Endodermal cell (in vitro differentiated cells): ENCODE measurements around the gene TUBB2A. TPM values are rescaled to one million over a fixed set of nuclear protein-coding genes. Genes with fewer than 3 reads are reported as not detected.

ENCODE experiments used
- DNase-seq: peaks from one replicate; pipeline ENCODE4 v3.0.0-alpha.2; 2017
- H3K27ac ChIP-seq: 2 replicates; pipeline ENCODE4 v1.5.1; 2013; ENCODE audit warnings: mild to moderate bottlenecking, low read depth, low read length, moderate library complexity
- H3K27me3 ChIP-seq: 2 replicates; pipeline ENCODE4 v1.6.1; 2013; ENCODE audit warnings: mild to moderate bottlenecking, low read length, moderate library complexity; ENCODE audit not compliant: insufficient read depth, control insufficient read depth, poor library complexity, severe bottlenecking
- H3K36me3 ChIP-seq: 2 replicates; pipeline ENCODE4 v1.7.0; 2013; ENCODE audit warnings: mild to moderate bottlenecking, low read length, moderate library complexity; ENCODE audit not compliant: control insufficient read depth, insufficient read depth
- H3K4me1 ChIP-seq: one replicate; pipeline ENCODE4 v1.7.0; 2013; ENCODE audit warnings: low read length; ENCODE audit not compliant: control insufficient read depth, insufficient read depth
- H3K4me3 ChIP-seq: 2 replicates; pipeline ENCODE4 v1.5.1; 2013; ENCODE audit warnings: mild to moderate bottlenecking, low read length, moderate library complexity
- H3K9ac ChIP-seq: 2 replicates; pipeline ENCODE4 v1.6.1; 2013; ENCODE audit warnings: mild to moderate bottlenecking, low read length, moderate library complexity; ENCODE audit not compliant: poor library complexity, severe bottlenecking; ENCODE audit errors: extremely low read depth
- H3K9me3 ChIP-seq: 2 replicates; pipeline ENCODE4 v1.6.1; 2013; ENCODE audit warnings: mild to moderate bottlenecking, low read length, moderate library complexity; ENCODE audit not compliant: control insufficient read depth
- H3K27ac Mint-ChIP-seq: 2 replicates; pipeline ENCODE4 v1.8.0; 2020; ENCODE audit warnings: mixed read lengths
- H3K27me3 Mint-ChIP-seq: 2 replicates; pipeline ENCODE4 v1.8.0; 2021; ENCODE audit warnings: mild to moderate bottlenecking, mixed read lengths; ENCODE audit not compliant: insufficient read depth
- H3K36me3 Mint-ChIP-seq: 2 replicates; pipeline ENCODE4 v1.8.0; 2020; ENCODE audit warnings: low read depth, mixed read lengths
- H3K4me1 Mint-ChIP-seq: 2 replicates; pipeline ENCODE4 v1.8.0; 2020; ENCODE audit warnings: mixed read lengths
- H3K4me3 Mint-ChIP-seq: 2 replicates; pipeline ENCODE4 v1.8.0; 2020; ENCODE audit warnings: mild to moderate bottlenecking, moderate library complexity, mixed read lengths
- H3K9me3 Mint-ChIP-seq: 2 replicates; pipeline ENCODE4 v1.8.0; 2020; ENCODE audit warnings: mild to moderate bottlenecking, mixed read lengths
- CTCF ChIP-seq: fragments of 200-600 bp; sonication (generic); conservative IDR thresholded peaks from 2 replicates; pipeline ENCODE4 v1.5.0; 2021; ENCODE audit warnings: antibody characterized with exemption, mild to moderate bottlenecking
- WGBS, 2 experiments: methylation state at CpG; one replicate each; pipeline versions ENCODE4 v1.1.5 to v1.1.7; 2013; ENCODE audit warnings: missing lambda C conversion rate in 2 of 2, mixed read lengths in 1 of 2; ENCODE audit not compliant: insufficient coverage in 1 of 2, insufficient read length in 1 of 2; 5-methylcytosine and 5-hydroxymethylcytosine counted together
- total RNA-seq, 2 donors: library from RNA; stranded (reverse); fragmentation: NEBNext Ultra II Directional in 1 of 2; extraction: Animal tissue kit (Norgen Biotek cat#: 25700) in 1 of 2; gene quantifications; 2 replicates in 1 of 2; 3 replicates in 1 of 2; pipeline ENCODE4 v1.2.1, GENCODE V29; 2021

Gene TUBB2A
- total RNA-seq, 2 donors from 2014 or later, result 262 to 297 TPM

DNA sequence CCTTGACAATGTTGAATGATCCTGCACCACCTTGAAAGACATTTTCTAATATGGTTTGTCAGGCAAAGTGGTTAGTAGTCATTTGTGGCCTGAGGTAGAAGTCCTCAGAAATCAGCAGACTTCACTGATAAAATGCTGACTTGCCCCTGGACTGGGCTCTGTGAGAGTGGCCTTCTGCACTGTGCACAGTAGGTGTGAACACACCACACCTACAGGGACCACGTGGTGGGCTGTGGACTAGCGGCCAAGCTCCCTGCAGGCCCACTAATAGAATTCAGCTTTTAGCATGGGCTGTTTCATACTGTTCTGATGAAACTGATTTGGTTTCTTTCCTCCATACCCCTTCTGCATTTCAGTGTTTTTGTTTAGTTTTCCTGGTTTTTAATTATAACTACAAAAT lies 31.5 kb downstream of the TUBB2A start:
- WGBS, 2 experiments, result 29 to 37% methylated on average over 2 of the region's 2 CpGs
- no peaks in the 10 kb centered on the region for H3K4me1 Mint-ChIP-seq
- H3K4me3 ChIP-seq, result no peak overlapping the region

GRCh38 chr6:3124667-3125066 lies 32.7 kb downstream of the TUBB2A start:
- WGBS, 2 experiments, result 91 to 97% methylated on average over 7 to 8 of the region's 8 CpGs
- no peaks in the 10 kb centered on the region for H3K4me1 Mint-ChIP-seq

More for the DNA sequence above, 31.5 kb downstream of the TUBB2A start:
- Histone ChIP-seq H3K4me1 (no peaks in the 10 kb centered on the region), H3K27ac (no peak overlapping the region), H3K36me3 (peaks cover 29% of the 10 kb centered on the region), H3K9ac (no peak overlapping the region), H3K9me3 (no peaks in the 10 kb centered on the region), H3K27me3 (no peaks in the 10 kb centered on the region)
- no peak for DNase-seq
- no peaks in the 10 kb centered on the region for H3K9me3 Mint-ChIP-seq
- no peak for TF ChIP-seq CTCF
- H3K27ac Mint-ChIP-seq, result no peak overlapping the region
- H3K36me3 Mint-ChIP-seq, result peaks cover 30% of the 10 kb centered on the region
- H3K27me3 Mint-ChIP-seq, result no peaks in the 10 kb centered on the region
- H3K4me3 Mint-ChIP-seq, result no peak overlapping the region

DNA sequence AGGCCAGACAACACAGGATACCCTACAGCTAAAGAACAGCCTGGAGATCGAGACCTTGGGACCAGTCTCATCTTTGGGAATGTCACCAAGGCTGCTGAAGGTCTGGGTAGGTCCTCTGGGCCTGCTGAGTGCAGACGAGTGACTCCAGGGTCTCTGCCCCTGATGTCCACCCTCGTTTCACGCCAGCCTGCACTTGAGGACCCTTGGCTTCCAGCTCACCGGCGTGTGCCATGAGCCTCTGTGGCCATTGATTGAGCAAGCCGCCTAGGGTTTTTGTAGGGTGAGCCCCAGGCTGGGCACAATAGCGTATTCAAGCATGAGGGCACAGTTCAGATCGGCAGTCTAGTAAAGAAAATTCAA lies 34.5 kb downstream of the TUBB2A start:
- peaks cover 9% of the 10 kb centered on the region for H3K36me3 ChIP-seq
- TF ChIP-seq CTCF, result no peak
- peaks cover 7% of the 10 kb centered on the region for H3K36me3 Mint-ChIP-seq
- H3K4me1 Mint-ChIP-seq, result peaks cover 9% of the 10 kb centered on the region
- no peak overlapping the region for H3K27ac Mint-ChIP-seq
- H3K9me3 Mint-ChIP-seq, result no peaks in the 10 kb centered on the region
- H3K4me3 Mint-ChIP-seq, result no peak overlapping the region
- H3K27me3 ChIP-seq, result no peaks in the 10 kb centered on the region
- no peak overlapping the region for H3K27ac ChIP-seq
- H3K27me3 Mint-ChIP-seq, result no peaks in the 10 kb centered on the region
- 94 to 95% methylated on average over 6 to 9 of the region's 9 CpGs for WGBS, 2 experiments
- H3K4me3 ChIP-seq, result no peak overlapping the region
- DNase-seq, result no peak
- no peak overlapping the region for H3K9ac ChIP-seq
- H3K9me3 ChIP-seq, result no peaks in the 10 kb centered on the region
- no peaks in the 10 kb centered on the region for H3K4me1 ChIP-seq

More at GRCh38 chr6:3124667-3125066, 32.7 kb downstream of the TUBB2A start:
- no peak overlapping the region for H3K9ac ChIP-seq
- H3K27ac ChIP-seq, result no peak overlapping the region
- H3K4me3 ChIP-seq, result no peak overlapping the region
- Mint-ChIP-seq H3K9me3 (no peaks in the 10 kb centered on the region), H3K4me3 (no peak overlapping the region), H3K27ac (no peak overlapping the region), H3K27me3 (no peaks in the 10 kb centered on the region), H3K36me3 (peaks cover 21% of the 10 kb centered on the region)
- H3K36me3 ChIP-seq, result peaks cover 25% of the 10 kb centered on the region
- no peaks in the 10 kb centered on the region for H3K27me3 ChIP-seq
- H3K9me3 ChIP-seq, result no peaks in the 10 kb centered on the region
- no peak for DNase-seq
- TF ChIP-seq CTCF, result no peak
- H3K4me1 ChIP-seq, result no peaks in the 10 kb centered on the region
